Superior temporal gyrus (tissue), 1 donor: Measurements from ENCODE around the gene WASF2.
"Not testable (repeated sequence)": the region's sequence is repeated elsewhere in the genome, so short reads cannot be mapped to it uniquely, and the experiment has no call there.

Experiments used
- DNase-seq: peaks from one replicate; pipeline ENCODE4 v3.0.0-alpha.2; 2016; ENCODE audit errors: extremely low spot score

Gene WASF2

GRCh38 chr1:27496604-27497155 lies 6.7 kb upstream of the WASF2 start:
- no peak for DNase-seq

- no peak for DNase-seq
These were observed 2.8 kb upstream of the WASF2 start for GRCh38 chr1:27492796-27493195.

GRCh38 chr1:27491748-27492700 lies 2.1 kb upstream of the WASF2 start:
- DNase-seq: peak; percentile 53

- DNase-seq: peak; percentile 51
These were observed 430 bp downstream of the WASF2 start for GRCh38 chr1:27489501-27489972.

GRCh38 chr1:27487966-27488884 lies 1.7 kb downstream of the WASF2 start:
- peak; percentile 44 for DNase-seq

- DNase-seq: no peak
These were observed 4.6 kb downstream of the WASF2 start for GRCh38 chr1:27485363-27485762.

- no peak for DNase-seq
These were observed 6.3 kb downstream of the WASF2 start for GRCh38 chr1:27483659-27484058.

- no peak for DNase-seq
These were observed 7.9 kb downstream of the WASF2 start for GRCh38 chr1:27481994-27482620.

- no peak for DNase-seq
These were observed 11.9 kb downstream of the WASF2 start for GRCh38 chr1:27478098-27478497.

- no peak for DNase-seq
These were observed 13.7 kb downstream of the WASF2 start for GRCh38 chr1:27476237-27476636.

- no peak for DNase-seq
These were observed 14.2 kb downstream of the WASF2 start for GRCh38 chr1:27475720-27476119.

GRCh38 chr1:27473755-27474154 lies 16.2 kb downstream of the WASF2 start:
- DNase-seq: no peak

GRCh38 chr1:27472098-27472497 lies 17.9 kb downstream of the WASF2 start:
- not testable (repeated sequence) for DNase-seq

GRCh38 chr1:27471477-27471876 lies 18.5 kb downstream of the WASF2 start:
- DNase-seq: no peak

GRCh38 chr1:27469334-27469733 lies 20.6 kb downstream of the WASF2 start:
- no peak for DNase-seq

- not testable (repeated sequence) for DNase-seq
These were observed 21.6 kb downstream of the WASF2 start for GRCh38 chr1:27468378-27468777.

- no peak for DNase-seq
These were observed 24.9 kb downstream of the WASF2 start for GRCh38 chr1:27464926-27465647.

GRCh38 chr1:27463916-27464315 lies 26.1 kb downstream of the WASF2 start:
- DNase-seq: not testable (repeated sequence)

- DNase-seq: not testable (repeated sequence)
These were observed 31.4 kb downstream of the WASF2 start for GRCh38 chr1:27458521-27458920.

GRCh38 chr1:27455139-27455811 lies 34.7 kb downstream of the WASF2 start:
- no peak for DNase-seq
